Esophagus squamous epithelium (tissue), 4 donors: ENCODE measurements around the gene CCDC40.

Experiments used
- POLR2A ChIP-seq, 4 donors: fragments of 450-650 bp; IDR thresholded peaks; one replicate each; pipeline ENCODE4 v1.6.1; 2017; ENCODE audit warnings: antibody characterized with exemption in 4 of 4, mild to moderate bottlenecking in 4 of 4, moderate library complexity in 3 of 4
- TF ChIP-seq, protein P1 (sequence below), 6 experiments: fragments of 450-650 bp in 4 of 6; fragments of 200-600 bp in 2 of 6; sonication (generic) in 2 of 6; IDR thresholded peaks; one replicate each; pipeline ENCODE4 v1.5.1; 2016 to 2019; ENCODE audit warnings: antibody characterized with exemption in 6 of 6, mild to moderate bottlenecking in 4 of 6, moderate library complexity in 4 of 6

DNA sequence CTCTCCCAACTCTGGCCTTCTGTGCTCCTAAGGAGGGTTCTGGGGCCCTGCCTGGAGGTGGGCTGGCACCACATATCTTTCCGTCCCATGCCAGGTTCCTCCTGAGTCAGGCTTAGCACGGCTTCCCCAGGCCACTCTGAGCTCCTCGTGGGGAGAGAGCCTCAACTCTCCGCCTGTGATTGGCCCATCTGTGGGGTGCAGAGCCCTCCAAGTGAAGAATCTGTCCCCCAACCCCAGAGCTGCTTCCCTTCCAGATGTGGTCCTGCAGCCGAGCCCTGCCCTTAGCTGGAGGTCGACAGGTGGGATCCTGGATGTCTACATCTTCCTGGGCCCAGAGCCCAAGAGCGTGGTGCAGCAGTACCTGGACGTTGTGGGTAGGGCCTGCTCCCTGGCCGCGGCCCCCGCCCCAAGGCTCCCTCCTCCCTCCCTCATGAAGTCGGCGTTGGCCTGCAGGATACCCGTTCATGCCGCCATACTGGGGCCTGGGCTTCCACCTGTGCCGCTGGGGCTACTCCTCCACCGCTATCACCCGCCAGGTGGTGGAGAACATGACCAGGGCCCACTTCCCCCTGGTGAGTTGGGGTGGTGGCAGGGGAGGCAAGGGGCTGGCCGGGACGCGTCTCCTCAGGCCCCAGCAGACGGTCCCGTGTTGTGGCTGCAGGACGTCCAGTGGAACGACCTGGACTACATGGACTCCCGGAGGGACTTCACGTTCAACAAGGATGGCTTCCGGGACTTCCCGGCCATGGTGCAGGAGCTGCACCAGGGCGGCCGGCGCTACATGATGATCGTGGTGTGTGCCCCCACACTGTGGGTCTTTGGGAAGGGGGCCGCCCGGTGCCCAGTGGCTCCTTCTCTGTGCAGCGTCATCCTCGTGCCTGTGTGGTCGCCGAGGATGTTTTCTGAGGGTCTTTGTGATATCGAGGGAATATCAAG lies 71.9 kb downstream of the CCDC40 start:
- TF ChIP-seq, protein P1, sequence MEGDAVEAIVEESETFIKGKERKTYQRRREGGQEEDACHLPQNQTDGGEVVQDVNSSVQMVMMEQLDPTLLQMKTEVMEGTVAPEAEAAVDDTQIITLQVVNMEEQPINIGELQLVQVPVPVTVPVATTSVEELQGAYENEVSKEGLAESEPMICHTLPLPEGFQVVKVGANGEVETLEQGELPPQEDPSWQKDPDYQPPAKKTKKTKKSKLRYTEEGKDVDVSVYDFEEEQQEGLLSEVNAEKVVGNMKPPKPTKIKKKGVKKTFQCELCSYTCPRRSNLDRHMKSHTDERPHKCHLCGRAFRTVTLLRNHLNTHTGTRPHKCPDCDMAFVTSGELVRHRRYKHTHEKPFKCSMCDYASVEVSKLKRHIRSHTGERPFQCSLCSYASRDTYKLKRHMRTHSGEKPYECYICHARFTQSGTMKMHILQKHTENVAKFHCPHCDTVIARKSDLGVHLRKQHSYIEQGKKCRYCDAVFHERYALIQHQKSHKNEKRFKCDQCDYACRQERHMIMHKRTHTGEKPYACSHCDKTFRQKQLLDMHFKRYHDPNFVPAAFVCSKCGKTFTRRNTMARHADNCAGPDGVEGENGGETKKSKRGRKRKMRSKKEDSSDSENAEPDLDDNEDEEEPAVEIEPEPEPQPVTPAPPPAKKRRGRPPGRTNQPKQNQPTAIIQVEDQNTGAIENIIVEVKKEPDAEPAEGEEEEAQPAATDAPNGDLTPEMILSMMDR (IDR thresholded peaks at IDR 0.05) = no peak
- TF ChIP-seq POLR2A (IDR thresholded peaks at IDR 0.05) = no peak
